Renal cortex interstitium (tissue), 11 donors: Measurements from ENCODE around the gene CTR9. TPM values are rescaled to one million over a fixed set of nuclear protein-coding genes. Genes with fewer than 3 reads are reported as not detected.
"Not testable (repeated sequence)": the region's sequence is repeated elsewhere in the genome, so short reads cannot be mapped to it uniquely, and the experiment has no call there.

Experiments used
- DNase-seq, 11 donors: peaks; one replicate each; pipeline ENCODE4 v3.0.0-alpha.2; 2013; ENCODE audit warnings: low read depth in 9 of 11, low spot score in 4 of 11; ENCODE audit errors: extremely low read depth in 1 of 11
- polyA plus RNA-seq, 3 donors: library from polyadenylated mRNA; unstranded; fragments of 120-200 nt; gene quantifications; one replicate each; pipeline ENCODE4 v1.2.1, GENCODE V29; 2013; ENCODE audit not compliant: insufficient read length in 3 of 3

CTR9 gene
- polyA plus RNA-seq, 3 donors = 60.7 to 68.9 (median 68.5) TPM

- DNase-seq = no peak
Measured at GRCh38 chr11:10803676-10804075, 52.6 kb downstream of the CTR9 start.

GRCh38 chr11:10805741-10806140 is 54.7 kb downstream of the CTR9 start:
- DNase-seq = no peak

- DNase-seq = no peak
Measured at GRCh38 chr11:10806206-10806605, 55.2 kb downstream of the CTR9 start.

GRCh38 chr11:10807493-10808234 is 56.6 kb downstream of the CTR9 start:
- peak in 8 of 11 donors; percentile 25 to 51 (median 40) for DNase-seq

- DNase-seq = peak in 1 of 11 donors; percentile 31
Measured at GRCh38 chr11:10808235-10808552, 57.1 kb downstream of the CTR9 start.

DNA sequence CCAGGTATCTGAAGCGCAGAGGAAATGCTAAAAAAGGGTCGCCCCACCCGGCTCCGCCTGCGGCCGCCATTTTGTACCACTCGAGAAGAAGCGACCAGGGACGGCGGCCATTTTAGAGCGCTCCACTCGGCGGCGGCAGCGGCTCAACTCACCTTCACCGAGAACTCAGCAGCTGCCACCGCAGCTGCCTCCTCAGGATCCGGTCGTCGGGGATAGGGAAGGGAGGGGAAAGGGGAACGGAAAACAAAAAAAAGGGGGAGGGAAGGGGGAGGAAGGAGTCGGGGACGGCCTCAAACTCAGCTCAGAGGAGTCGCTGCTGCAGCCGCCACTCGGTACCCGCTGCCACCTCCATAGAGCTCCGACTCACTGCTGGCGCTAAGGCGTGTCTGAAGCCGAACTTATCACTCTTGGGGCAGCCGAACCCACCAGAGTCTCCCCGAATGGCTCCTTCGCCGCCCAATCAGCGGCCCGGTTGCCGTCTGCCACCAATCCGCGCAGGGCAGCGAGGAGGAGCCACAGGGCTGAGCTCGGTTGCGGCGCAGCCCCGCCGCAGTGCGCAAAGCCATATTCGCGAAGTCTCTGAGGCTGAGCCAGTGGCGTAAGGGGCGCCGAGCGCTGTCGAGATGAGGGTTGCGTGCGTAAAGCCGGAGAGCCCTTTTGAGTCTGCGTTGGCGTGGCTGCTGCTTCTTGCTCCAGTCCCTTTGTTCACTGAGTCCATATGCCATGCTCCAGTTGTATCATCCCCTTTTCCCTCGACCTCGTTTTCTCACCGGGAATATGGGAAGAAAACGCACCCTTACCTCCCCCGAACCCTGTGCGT is 57.7 kb downstream of the CTR9 start, which contains the start of gene EIF4G2:
Gene EIF4G2, minus strand, starts transcription at position 374 of the 820 bp plus-strand sequence.
- DNase-seq = peak; percentile 96 to 99 (median 98)

- peak in 3 of 11 donors; percentile 22 to 42 (median 25) for DNase-seq
Measured at GRCh38 chr11:10809373-10810160, 58.5 kb downstream of the CTR9 start.

- no peak for DNase-seq
Measured at GRCh38 chr11:10813945-10814344, 62.9 kb downstream of the CTR9 start.

- DNase-seq = no peak
Measured at GRCh38 chr11:10818594-10818993, 67.5 kb downstream of the CTR9 start.

GRCh38 chr11:10822491-10822890 is 71.4 kb downstream of the CTR9 start:
- not testable (repeated sequence) for DNase-seq

DNA sequence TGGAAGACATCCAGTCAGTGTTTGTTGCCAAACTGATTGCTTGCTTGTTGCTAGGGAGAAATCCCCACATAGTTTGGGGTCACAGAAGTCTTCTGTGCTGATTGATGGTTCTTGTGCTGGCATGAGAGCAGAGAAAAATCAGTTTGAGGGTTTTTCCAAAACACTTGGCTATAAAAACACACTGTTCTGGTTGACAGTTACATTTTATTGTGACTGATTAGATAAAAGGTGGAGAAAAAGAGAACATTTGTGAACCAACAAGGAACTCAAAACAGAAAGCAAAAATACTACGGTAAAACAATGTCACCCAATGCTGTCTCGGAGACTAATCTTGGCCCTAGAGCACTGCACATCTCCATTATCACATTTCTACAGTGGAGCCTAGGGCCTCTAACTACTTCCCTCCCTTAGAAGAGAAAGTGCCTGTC is 72.1 kb downstream of the CTR9 start:
- DNase-seq = no peak

DNA sequence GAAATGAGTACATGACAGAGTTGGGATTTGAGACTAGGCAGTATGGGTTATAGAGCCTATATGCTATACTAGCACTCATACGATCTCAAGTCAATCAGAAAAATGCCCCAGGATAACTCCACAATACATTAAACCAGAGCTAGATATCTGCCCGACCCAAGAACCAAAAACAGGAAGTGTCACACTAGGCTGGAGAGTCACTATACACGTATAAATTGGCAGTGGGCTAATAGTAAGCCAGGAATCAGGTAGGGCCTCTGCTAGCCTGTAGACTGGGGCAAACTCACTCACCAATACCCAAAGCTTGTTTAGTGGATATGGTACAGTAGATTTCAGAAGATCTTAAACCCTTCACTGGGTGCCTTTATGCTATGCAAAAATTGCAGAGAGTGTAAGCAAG is 73.8 kb downstream of the CTR9 start:
- DNase-seq = no peak

GRCh38 chr11:10828402-10828801 is 77.4 kb downstream of the CTR9 start:
- no peak for DNase-seq

DNA sequence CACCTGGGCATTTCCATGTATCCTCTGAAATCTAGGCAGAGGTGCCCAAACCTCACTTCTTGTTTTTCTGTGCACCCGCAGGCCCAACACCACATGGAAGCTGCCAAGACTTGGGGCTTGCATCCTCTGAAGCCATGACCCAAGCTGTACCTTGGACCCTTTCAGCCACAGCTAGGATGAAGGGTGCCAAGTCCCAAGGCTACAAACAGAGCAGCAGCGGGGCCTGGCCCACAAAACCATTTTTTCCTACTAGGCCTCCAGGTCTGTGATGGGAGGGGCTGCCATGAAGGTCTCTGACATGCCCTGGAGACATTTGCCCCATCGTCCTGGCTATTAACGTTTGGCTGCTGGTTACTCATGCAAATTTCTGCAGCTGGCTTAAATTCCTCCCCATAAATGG is 78.1 kb downstream of the CTR9 start:
- DNase-seq = no peak

Other genes starting within 250 kb of the CTR9 start
- 10 to 100 TPM; 38.6 to 45.2 (median 40.1) TPM for gene RNF141, start 210.1 kb upstream of the CTR9 start, polyA plus RNA-seq
- 10 to 100 TPM; 59.3 to 71.7 (median 67.2) TPM for gene LYVE1, start 182.6 kb upstream of the CTR9 start, polyA plus RNA-seq
- gene IRAG1, start 57.5 kb upstream of the CTR9 start, polyA plus RNA-seq = 10 to 100 TPM in 1 of 3 donors, 1 to 10 TPM in 2; 9.2 to 10.8 (median 9.6) TPM
- gene EIF4G2, start 57.7 kb downstream of the CTR9 start, polyA plus RNA-seq = 100 to 1,000 TPM; 791 to 984 (median 866) TPM
- gene ZBED5, start 106.8 kb downstream of the CTR9 start, polyA plus RNA-seq = 100 to 1,000 TPM in 2 of 3 donors, 10 to 100 TPM in 1; 98.6 to 116 (median 107) TPM